Body of pancreas (tissue), 4 donors: ENCODE data around the gene ZXDC. TPM values are rescaled to one million over a fixed set of nuclear protein-coding genes. Genes with fewer than 3 reads are reported as not detected.

ENCODE experiments used
- ATAC-seq: fragments of 150-250 bp; one replicate; pipeline ENCODE4 v1.9.1; 2016
- DNase-seq, 4 donors: peaks; one replicate each; pipeline ENCODE4 v3.0.0-alpha.2; 2019
- H3K27ac ChIP-seq, 4 donors: fragments of 200-600 bp; sonication (generic); 1 replicate in 3 of 4; 2 replicates in 1 of 4; pipeline versions ENCODE4 v1.5.1 to v1.6.1; 2016 to 2019; ENCODE audit warnings: mild to moderate bottlenecking in 1 of 4, mixed read lengths in 1 of 4, moderate library complexity in 1 of 4
- H3K27me3 ChIP-seq, 2 donors: fragments of 200-600 bp; sonication (generic); one replicate each; pipeline ENCODE4 v1.6.0; 2016; ENCODE audit warnings: mild to moderate bottlenecking in 1 of 2
- H3K36me3 ChIP-seq, 2 donors: fragments of 200-600 bp; sonication (generic); replicated peaks in 1 of 2; 2 replicates each; pipeline ENCODE4 v1.5.1; 2016; ENCODE audit warnings: low read depth in 2 of 2; ENCODE audit not compliant: insufficient read depth in 1 of 2
- H3K4me1 ChIP-seq: fragments of 200-600 bp; sonication (generic); one replicate; pipeline ENCODE4 v1.6.0; 2016
- H3K4me3 ChIP-seq, 2 donors: fragments of 200-600 bp; sonication (generic); 1 replicate in 1 of 2; 2 replicates in 1 of 2; pipeline ENCODE4 v1.5.1; 2016 to 2019
- H3K9me3 ChIP-seq, 3 donors: fragments of 200-600 bp; sonication (generic); 1 replicate in 2 of 3; 2 replicates in 1 of 3; pipeline ENCODE4 v1.5.1; 2016
- POLR2A ChIP-seq, 3 donors: fragments of 450-650 bp; IDR thresholded peaks; one replicate each; pipeline ENCODE4 v1.6.1; 2016; ENCODE audit warnings: antibody characterized with exemption in 3 of 3, mild to moderate bottlenecking in 2 of 3
- WGBS, 2 donors: methylation state at CpG; one replicate each; pipeline ENCODE4 v1.1.5; 2017; 5-methylcytosine and 5-hydroxymethylcytosine counted together
- intact Hi-C: fragments of 100-400 bp; cut with DNase I; formaldehyde crosslinking; loops from one replicate; pipeline ENCODE4 v1.15.1; 2023
- total RNA-seq, 2 donors: library from RNA; depleted of rRNA; stranded (reverse); fragments of >200 nt; gene quantifications; one replicate each; pipeline ENCODE4 v1.1.0, GENCODE V29; 2016
- TF ChIP-seq, protein P1 (sequence below), 7 experiments: fragments of 450-650 bp in 4 of 7; fragments of 200-600 bp in 3 of 7; sonication (generic) in 3 of 7; IDR thresholded peaks; one replicate each; pipeline ENCODE4 v1.5.1; 2016 to 2019; ENCODE audit warnings: antibody characterized with exemption in 7 of 7

ZXDC gene
- total RNA-seq, 2 donors from 2014 or later = 33.9 to 39.4 TPM

- DNase-seq (no peak), ATAC-seq (no peak)
- H3K27me3 ChIP-seq = no peaks in the 10 kb centered on the region
- peaks cover 0 to 18% of the 10 kb centered on the region in 2 donors for H3K36me3 ChIP-seq
- TF ChIP-seq, protein P1, sequence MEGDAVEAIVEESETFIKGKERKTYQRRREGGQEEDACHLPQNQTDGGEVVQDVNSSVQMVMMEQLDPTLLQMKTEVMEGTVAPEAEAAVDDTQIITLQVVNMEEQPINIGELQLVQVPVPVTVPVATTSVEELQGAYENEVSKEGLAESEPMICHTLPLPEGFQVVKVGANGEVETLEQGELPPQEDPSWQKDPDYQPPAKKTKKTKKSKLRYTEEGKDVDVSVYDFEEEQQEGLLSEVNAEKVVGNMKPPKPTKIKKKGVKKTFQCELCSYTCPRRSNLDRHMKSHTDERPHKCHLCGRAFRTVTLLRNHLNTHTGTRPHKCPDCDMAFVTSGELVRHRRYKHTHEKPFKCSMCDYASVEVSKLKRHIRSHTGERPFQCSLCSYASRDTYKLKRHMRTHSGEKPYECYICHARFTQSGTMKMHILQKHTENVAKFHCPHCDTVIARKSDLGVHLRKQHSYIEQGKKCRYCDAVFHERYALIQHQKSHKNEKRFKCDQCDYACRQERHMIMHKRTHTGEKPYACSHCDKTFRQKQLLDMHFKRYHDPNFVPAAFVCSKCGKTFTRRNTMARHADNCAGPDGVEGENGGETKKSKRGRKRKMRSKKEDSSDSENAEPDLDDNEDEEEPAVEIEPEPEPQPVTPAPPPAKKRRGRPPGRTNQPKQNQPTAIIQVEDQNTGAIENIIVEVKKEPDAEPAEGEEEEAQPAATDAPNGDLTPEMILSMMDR (IDR thresholded peaks at IDR 0.05) = no peak
- TF ChIP-seq POLR2A (IDR thresholded peaks at IDR 0.05) = no peak
- intact Hi-C loops = loop anchor here (10.0 kb wide), 1 partner anchor 99 kb away; the partner anchor contains the start of gene KLF15
- no peak overlapping the region for H3K4me3 ChIP-seq
- no peak overlapping the region for H3K27ac ChIP-seq
- no peaks in the 10 kb centered on the region for H3K9me3 ChIP-seq
- 68 to 76% methylated on average over 1 of the region's 1 CpG for WGBS, 2 donors
- H3K4me1 ChIP-seq = peaks cover 28% of the 10 kb centered on the region
These were observed 21.7 kb downstream of the ZXDC start for GRCh38 chr3:126454025-126454424.

- Histone ChIP-seq H3K27ac (no peak overlapping the region), H3K4me3 (no peak overlapping the region), H3K9me3 (no peaks in the 10 kb centered on the region), H3K4me1 (peaks cover 30% of the 10 kb centered on the region), H3K27me3 (no peaks in the 10 kb centered on the region), H3K36me3 (peaks cover 0 to 18% of the 10 kb centered on the region in 2 donors)
- intact Hi-C loops = loop anchor here (10.0 kb wide), 1 partner anchor 97 kb away; the partner anchor contains the start of gene KLF15
- TF ChIP-seq POLR2A (IDR thresholded peaks at IDR 0.05) = no peak
- DNase-seq (no peak), ATAC-seq (no peak)
- 85 to 90% methylated on average over 9 of the region's 9 CpGs for WGBS, 2 donors
These were observed 23.5 kb downstream of the ZXDC start for GRCh38 chr3:126452213-126452612.

- Histone ChIP-seq H3K4me1 (peaks cover 30% of the 10 kb centered on the region), H3K36me3 (peaks cover 0 to 14% of the 10 kb centered on the region in 2 donors), H3K27ac (no peak overlapping the region), H3K27me3 (no peaks in the 10 kb centered on the region), H3K4me3 (no peak overlapping the region), H3K9me3 (no peaks in the 10 kb centered on the region)
- ATAC-seq (no peak), DNase-seq (no peak)
- 78 to 86% methylated on average over 10 to 12 of the region's 12 CpGs for WGBS, 2 donors
- intact Hi-C loops = loop anchor here (10.0 kb wide), 1 partner anchor 97 kb away; the partner anchor contains the start of gene KLF15
- TF ChIP-seq, protein P1 (IDR thresholded peaks at IDR 0.05) = no peak
- TF ChIP-seq POLR2A (IDR thresholded peaks at IDR 0.05) = no peak
These were observed 24.2 kb downstream of the ZXDC start for GRCh38 chr3:126451511-126451910.

- WGBS, 2 donors = 95 to 97% methylated on average over 3 of the region's 3 CpGs
These were observed 24.9 kb downstream of the ZXDC start for GRCh38 chr3:126450744-126451143.

DNA sequence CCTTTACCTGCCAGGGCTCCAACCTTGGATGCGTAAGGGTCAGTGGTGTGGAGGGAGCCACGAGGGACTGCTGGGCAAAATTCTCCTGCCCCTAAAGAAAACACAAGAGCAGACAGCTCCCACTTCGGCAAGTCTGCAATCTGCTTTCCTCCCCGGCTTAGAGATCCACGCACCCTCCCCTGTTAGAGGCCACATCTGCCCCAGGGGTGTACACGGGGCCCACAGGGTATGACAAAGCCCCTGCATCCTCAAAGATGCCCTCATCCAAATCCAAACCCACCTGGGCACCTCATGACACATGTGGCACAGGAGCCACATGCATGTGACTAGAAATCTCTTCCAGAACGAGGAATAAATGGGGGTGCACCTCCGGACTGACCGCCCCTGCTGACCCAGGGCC is 25.5 kb downstream of the ZXDC start:
- Histone ChIP-seq H3K4me1 (peaks cover 34% of the 10 kb centered on the region), H3K36me3 (peaks cover 0 to 14% of the 10 kb centered on the region in 2 donors), H3K4me3 (no peak overlapping the region), H3K9me3 (no peaks in the 10 kb centered on the region), H3K27me3 (no peaks in the 10 kb centered on the region), H3K27ac (peak overlapping the region in 2 of 4 donors; percentile 27 to 32)
- ATAC-seq (no peak), DNase-seq (no peak)
- TF ChIP-seq, protein P1 (IDR thresholded peaks at IDR 0.05) = no peak
- no peak for TF ChIP-seq POLR2A (IDR thresholded peaks at IDR 0.05)
- WGBS, 2 donors = 79 to 80% methylated on average over 9 of the region's 9 CpGs
- intact Hi-C loops = loop anchor here (10.0 kb wide), 1 partner anchor 95 kb away; the partner anchor contains the start of gene KLF15

More at GRCh38 chr3:126450744-126451143, 24.9 kb downstream of the ZXDC start:
- Histone ChIP-seq H3K27ac (no peak overlapping the region), H3K4me1 (peaks cover 30% of the 10 kb centered on the region), H3K4me3 (no peak overlapping the region), H3K9me3 (no peaks in the 10 kb centered on the region), H3K27me3 (no peaks in the 10 kb centered on the region), H3K36me3 (peaks cover 0 to 14% of the 10 kb centered on the region in 2 donors)
- ATAC-seq (no peak), DNase-seq (no peak)
- TF ChIP-seq POLR2A (IDR thresholded peaks at IDR 0.05) = no peak
- TF ChIP-seq, protein P1 (IDR thresholded peaks at IDR 0.05) = no peak
- intact Hi-C loops = loop anchor here (10.0 kb wide), 1 partner anchor 96 kb away; the partner anchor contains the start of gene KLF15
